SK-N-SH (cell line): Measurements from ENCODE around the gene PROSER2. TPM values are rescaled to one million over a fixed set of nuclear protein-coding genes. Genes with fewer than 3 reads are reported as not detected.

Source experiments
- CTCF ChIA-PET: fragments of 300-600, 350-600 bp; formaldehyde crosslinking; extraction: SDS; loops from one replicate; lab custom pipeline; 2021; lab: Yijun Ruan, JAX
- POLR2A ChIA-PET: fragments of 350-600 bp; sonication (Branson Sonifier 250); formaldehyde crosslinking; extraction: SDS; loops from one replicate; lab custom pipeline; 2020; ENCODE audit warnings: antibody characterized with exemption, inconsistent platforms; lab: Yijun Ruan, JAX
- DNase-seq: peaks from one replicate; pipeline ENCODE4 v3.0.0; 2012
- H2AFZ ChIP-seq: fragments of 200-600 bp; sonication (generic); 2 replicates; pipeline ENCODE4 v1.8.1; 2016; ENCODE audit warnings: antibody characterized with exemption, mild to moderate bottlenecking, low read depth
- H3F3A ChIP-seq: fragments of 200-600 bp; sonication (generic); replicated peaks from 2 replicates; pipeline ENCODE3; 2016; ENCODE audit warnings: antibody characterized with exemption, mild to moderate bottlenecking; ENCODE audit not compliant: insufficient read depth
- H3K27ac ChIP-seq, 2 experiments: fragments of 200-500 bp in 1 of 2; fragments of 200-600 bp in 1 of 2; sonication (Bioruptor generic) in 1 of 2; sonication (generic), shearing (Covaris generic) in 1 of 2; 2 replicates each; pipeline versions ENCODE4 v1.5.1 to v1.6.1; 2014 to 2016; ENCODE audit warnings: low read depth in 2 of 2, inconsistent platforms in 1 of 2, low read length in 1 of 2, mild to moderate bottlenecking in 1 of 2, mixed read lengths in 1 of 2
- H3K27me3 ChIP-seq: fragments of 200-600 bp; sonication (generic), shearing (Covaris generic); 2 replicates; pipeline ENCODE4 v1.6.1; 2016; ENCODE audit warnings: mixed run types; ENCODE audit not compliant: insufficient read depth
- H3K36me3 ChIP-seq, 2 experiments: fragments of 200-500 bp in 1 of 2; fragments of 200-600 bp in 1 of 2; sonication (Bioruptor generic) in 1 of 2; sonication (generic) in 1 of 2; replicated peaks in 1 of 2; 2 replicates each; pipeline versions ENCODE3 to v1.5.1; 2014 to 2016; ENCODE audit warnings: low read length in 1 of 2, mild to moderate bottlenecking in 1 of 2; ENCODE audit not compliant: insufficient read depth in 2 of 2, control insufficient read depth in 1 of 2
- H3K4me1 ChIP-seq, 2 experiments: fragments of 200-500 bp in 1 of 2; fragments of 200-600 bp in 1 of 2; sonication (Bioruptor generic) in 1 of 2; sonication (generic), shearing (Covaris generic) in 1 of 2; 2 replicates each; pipeline versions ENCODE4 v1.5.1 to v1.6.1; 2014 to 2016; ENCODE audit warnings: low read depth in 1 of 2, low read length in 1 of 2, mixed run types in 1 of 2; ENCODE audit not compliant: insufficient read depth in 2 of 2, control insufficient read depth in 1 of 2
- H3K4me2 ChIP-seq: fragments of 200-600 bp; sonication (generic), shearing (Covaris generic); 2 replicates; pipeline ENCODE4 v1.6.1; 2017; ENCODE audit warnings: mixed run types
- H3K4me3 ChIP-seq, 2 experiments: fragments of 200-500 bp in 1 of 2; fragments of 200-600 bp in 1 of 2; sonication (Bioruptor generic) in 1 of 2; sonication (generic), shearing (Covaris generic) in 1 of 2; 2 replicates each; pipeline versions ENCODE4 v1.5.1 to v1.8.1; 2014 to 2016; ENCODE audit warnings: low read depth in 2 of 2, inconsistent platforms in 1 of 2, low read length in 1 of 2, mild to moderate bottlenecking in 1 of 2, mixed read lengths in 1 of 2, moderate library complexity in 1 of 2
- H3K79me2 ChIP-seq: fragments of 200-600 bp; sonication (generic); 2 replicates; pipeline ENCODE4 v1.8.1; 2017; ENCODE audit warnings: mild to moderate bottlenecking; ENCODE audit not compliant: insufficient read depth
- H3K9ac ChIP-seq: fragments of 200-600 bp; sonication (generic); 2 replicates; pipeline ENCODE4 v1.6.1; 2017; ENCODE audit warnings: mixed run types
- H3K9me2 ChIP-seq: fragments of 200-600 bp; sonication (generic); 2 replicates; pipeline ENCODE4 v1.6.1; 2017; ENCODE audit warnings: mixed run types
- H3K9me3 ChIP-seq: fragments of 200-600 bp; sonication (generic); 2 replicates; pipeline ENCODE4 v1.6.1; 2017; ENCODE audit warnings: mixed run types, mild to moderate bottlenecking, moderate library complexity
- H4K20me1 ChIP-seq: fragments of 200-600 bp; sonication (generic); 2 replicates; pipeline ENCODE4 v1.6.1; 2017; ENCODE audit warnings: mild to moderate bottlenecking, mixed run types; ENCODE audit not compliant: insufficient read depth
- CHD2 ChIP-seq: fragments of 150-350 bp; IDR thresholded peaks from 2 replicates; pipeline ENCODE4 v1.6.1; 2018; ENCODE audit warnings: low read length; ENCODE audit not compliant: partially characterized antibody
- EP300 ChIP-seq, 2 experiments: IDR thresholded peaks; 2 replicates each; pipeline versions ENCODE4 v1.4.0 to v1.6.1; 2012; ENCODE audit warnings: borderline replicate concordance in 1 of 2, low read depth in 1 of 2, low read length in 1 of 2
- EZH2phosphoT487 ChIP-seq: fragments of 200-600 bp; sonication (generic); IDR thresholded peaks from 2 replicates; pipeline ENCODE4 v1.6.1; 2017; ENCODE audit warnings: low read depth, mixed run types, mild to moderate bottlenecking, antibody characterized with exemption, moderate library complexity, borderline replicate concordance
- FOSL2 ChIP-seq: IDR thresholded peaks from 2 replicates; pipeline ENCODE4 v1.4.0; 2012; ENCODE audit warnings: low read depth, mild to moderate bottlenecking, moderate library complexity, borderline replicate concordance
- FOXM1 ChIP-seq: IDR thresholded peaks from 2 replicates; pipeline ENCODE4 v1.4.0; 2012; ENCODE audit warnings: low read depth, mild to moderate bottlenecking
- GABPA ChIP-seq: IDR thresholded peaks from 2 replicates; pipeline ENCODE4 v1.4.0; 2012; ENCODE audit warnings: low read depth, mild to moderate bottlenecking
- JUND ChIP-seq: IDR thresholded peaks from 2 replicates; pipeline ENCODE4 v1.4.0; 2012
- MXI1 ChIP-seq: IDR thresholded peaks from 2 replicates; pipeline ENCODE4 v1.6.1; 2012; ENCODE audit warnings: mild to moderate bottlenecking, low read depth, low read length, improper control_type of control experiment
- POLR2AphosphoS5 ChIP-seq: IDR thresholded peaks from 2 replicates; pipeline ENCODE4 v1.6.1; 2012; ENCODE audit warnings: low read depth, low read length
- RCOR1 ChIP-seq: fragments of 150-350 bp; IDR thresholded peaks from 2 replicates; pipeline ENCODE4 v1.6.1; 2017; ENCODE audit warnings: antibody characterized with exemption, low read length
- RFX5 ChIP-seq: IDR thresholded peaks from 2 replicates; pipeline ENCODE4 v1.6.1; 2012; ENCODE audit warnings: mild to moderate bottlenecking, improper control_type of control experiment, low read length
- RXRA ChIP-seq: IDR thresholded peaks from 2 replicates; pipeline ENCODE4 v1.4.0; 2012; ENCODE audit warnings: low read depth, mild to moderate bottlenecking, borderline replicate concordance
- SIN3A ChIP-seq: IDR thresholded peaks from 2 replicates; pipeline ENCODE4 v1.6.1; 2012; ENCODE audit warnings: low read depth, mild to moderate bottlenecking, low read length, moderate library complexity, borderline replicate concordance
- SMC3 ChIP-seq: IDR thresholded peaks from 2 replicates; pipeline ENCODE4 v1.6.1; 2012; ENCODE audit warnings: low read depth, low read length, improper control_type of control experiment
- TAF1 ChIP-seq: IDR thresholded peaks from 2 replicates; pipeline ENCODE4 v1.6.1; 2012; ENCODE audit warnings: low read depth, mild to moderate bottlenecking, low read length, moderate library complexity, borderline replicate concordance
- TCF12 ChIP-seq: IDR thresholded peaks from 2 replicates; pipeline ENCODE4 v1.4.0; 2012
- TEAD4 ChIP-seq: IDR thresholded peaks from 2 replicates; pipeline ENCODE4 v1.4.0; 2012; ENCODE audit warnings: mild to moderate bottlenecking, borderline replicate concordance; ENCODE audit not compliant: insufficient read depth
- YY1 ChIP-seq: IDR thresholded peaks from 2 replicates; pipeline ENCODE4 v1.4.0; 2012; ENCODE audit warnings: low read depth, mild to moderate bottlenecking
- WGBS: methylation state at CpG from one replicate; pipeline ENCODE4 v1.1.6; 2017; ENCODE audit warnings: low lambda C conversion rate; 5-methylcytosine and 5-hydroxymethylcytosine counted together
- polyA plus RNA-seq, 3 experiments: library from polyadenylated mRNA; depleted of rRNA; stranded (reverse); fragments of >200 nt; gene quantifications; 2 replicates each; pipeline ENCODE4 v1.2.3, GENCODE V29; 2012
- TF ChIP-seq, protein P1 (sequence below): IDR thresholded peaks from 2 replicates; pipeline ENCODE4; 2012
- TF ChIP-seq, protein P2 (sequence below): IDR thresholded peaks from 2 replicates; pipeline ENCODE4 v1.4.0; 2012; ENCODE audit warnings: low read depth, borderline replicate concordance
- TF ChIP-seq, protein P3 (sequence below): fragments of 200-600 bp; sonication (generic); IDR thresholded peaks from 2 replicates; pipeline ENCODE4 v1.6.1; 2017; ENCODE audit warnings: antibody characterized with exemption, mild to moderate bottlenecking, moderate library complexity
- TF ChIP-seq, protein P4 (sequence below): fragments of 150-350 bp; IDR thresholded peaks from 2 replicates; pipeline ENCODE4 v1.6.1; 2016; ENCODE audit warnings: mild to moderate bottlenecking, low read depth, low read length
- TF ChIP-seq, protein P5 (sequence below): IDR thresholded peaks from 2 replicates; pipeline ENCODE4 v1.4.0; 2012; ENCODE audit warnings: low read depth, borderline replicate concordance

The PROSER2 gene
- polyA plus RNA-seq, 1 of the 3 experiments (the other 2 are of a cell fraction): 0.95 TPM

GRCh38 chr10:11835061-11835460 lies 11.9 kb downstream of the PROSER2 start:
- Histone ChIP-seq H3K9me2 (no peaks in the 10 kb centered on the region), H3K9ac (no peak overlapping the region), H3K27me3 (no peaks in the 10 kb centered on the region), H3K4me1 (no peaks in the 10 kb centered on the region), H3K4me3 (no peak overlapping the region), H4K20me1 (no peaks in the 10 kb centered on the region), H2AFZ (no peak overlapping the region), H3K36me3 (no peaks in the 10 kb centered on the region), H3K4me2 (no peak overlapping the region), H3K79me2 (no peaks in the 10 kb centered on the region), H3F3A (no peaks in the 10 kb centered on the region), H3K27ac (no peak overlapping the region), H3K9me3 (no peaks in the 10 kb centered on the region)
- 84% methylated on average over 6 of the region's 6 CpGs for WGBS
- POLR2A ChIA-PET: no interaction called here
- TF ChIP-seq TCF12: no peak
- TF ChIP-seq CHD2: no peak
- no peak for TF ChIP-seq FOSL2
- TF ChIP-seq RXRA: no peak
- TF ChIP-seq MXI1: no peak
- no peak for TF ChIP-seq POLR2AphosphoS5
- TF ChIP-seq GABPA: no peak
- TF ChIP-seq SMC3: no peak
- TF ChIP-seq, protein P1, sequence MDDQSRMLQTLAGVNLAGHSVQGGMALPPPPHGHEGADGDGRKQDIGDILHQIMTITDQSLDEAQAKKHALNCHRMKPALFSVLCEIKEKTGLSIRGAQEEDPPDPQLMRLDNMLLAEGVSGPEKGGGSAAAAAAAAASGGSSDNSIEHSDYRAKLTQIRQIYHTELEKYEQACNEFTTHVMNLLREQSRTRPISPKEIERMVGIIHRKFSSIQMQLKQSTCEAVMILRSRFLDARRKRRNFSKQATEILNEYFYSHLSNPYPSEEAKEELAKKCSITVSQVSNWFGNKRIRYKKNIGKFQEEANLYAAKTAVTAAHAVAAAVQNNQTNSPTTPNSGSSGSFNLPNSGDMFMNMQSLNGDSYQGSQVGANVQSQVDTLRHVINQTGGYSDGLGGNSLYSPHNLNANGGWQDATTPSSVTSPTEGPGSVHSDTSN: no peak
- TF ChIP-seq, protein P2, sequence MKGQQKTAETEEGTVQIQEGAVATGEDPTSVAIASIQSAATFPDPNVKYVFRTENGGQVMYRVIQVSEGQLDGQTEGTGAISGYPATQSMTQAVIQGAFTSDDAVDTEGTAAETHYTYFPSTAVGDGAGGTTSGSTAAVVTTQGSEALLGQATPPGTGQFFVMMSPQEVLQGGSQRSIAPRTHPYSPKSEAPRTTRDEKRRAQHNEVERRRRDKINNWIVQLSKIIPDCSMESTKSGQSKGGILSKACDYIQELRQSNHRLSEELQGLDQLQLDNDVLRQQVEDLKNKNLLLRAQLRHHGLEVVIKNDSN: no peak
- TF ChIP-seq SIN3A: no peak
- TF ChIP-seq RFX5: no peak
- TF ChIP-seq EZH2phosphoT487: no peak
- TF ChIP-seq, protein P3, sequence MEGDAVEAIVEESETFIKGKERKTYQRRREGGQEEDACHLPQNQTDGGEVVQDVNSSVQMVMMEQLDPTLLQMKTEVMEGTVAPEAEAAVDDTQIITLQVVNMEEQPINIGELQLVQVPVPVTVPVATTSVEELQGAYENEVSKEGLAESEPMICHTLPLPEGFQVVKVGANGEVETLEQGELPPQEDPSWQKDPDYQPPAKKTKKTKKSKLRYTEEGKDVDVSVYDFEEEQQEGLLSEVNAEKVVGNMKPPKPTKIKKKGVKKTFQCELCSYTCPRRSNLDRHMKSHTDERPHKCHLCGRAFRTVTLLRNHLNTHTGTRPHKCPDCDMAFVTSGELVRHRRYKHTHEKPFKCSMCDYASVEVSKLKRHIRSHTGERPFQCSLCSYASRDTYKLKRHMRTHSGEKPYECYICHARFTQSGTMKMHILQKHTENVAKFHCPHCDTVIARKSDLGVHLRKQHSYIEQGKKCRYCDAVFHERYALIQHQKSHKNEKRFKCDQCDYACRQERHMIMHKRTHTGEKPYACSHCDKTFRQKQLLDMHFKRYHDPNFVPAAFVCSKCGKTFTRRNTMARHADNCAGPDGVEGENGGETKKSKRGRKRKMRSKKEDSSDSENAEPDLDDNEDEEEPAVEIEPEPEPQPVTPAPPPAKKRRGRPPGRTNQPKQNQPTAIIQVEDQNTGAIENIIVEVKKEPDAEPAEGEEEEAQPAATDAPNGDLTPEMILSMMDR: no peak
- TF ChIP-seq TEAD4: no peak
- no peak for TF ChIP-seq JUND
- no peak for TF ChIP-seq EP300 (IDR thresholded peaks at IDR 0.05; ENCODE audit: borderline replicate concordance in 1 of 2, low read depth in 1 of 2, low read length in 1 of 2)
- DNase-seq: no peak
- CTCF ChIA-PET: no interaction called here

DNA sequence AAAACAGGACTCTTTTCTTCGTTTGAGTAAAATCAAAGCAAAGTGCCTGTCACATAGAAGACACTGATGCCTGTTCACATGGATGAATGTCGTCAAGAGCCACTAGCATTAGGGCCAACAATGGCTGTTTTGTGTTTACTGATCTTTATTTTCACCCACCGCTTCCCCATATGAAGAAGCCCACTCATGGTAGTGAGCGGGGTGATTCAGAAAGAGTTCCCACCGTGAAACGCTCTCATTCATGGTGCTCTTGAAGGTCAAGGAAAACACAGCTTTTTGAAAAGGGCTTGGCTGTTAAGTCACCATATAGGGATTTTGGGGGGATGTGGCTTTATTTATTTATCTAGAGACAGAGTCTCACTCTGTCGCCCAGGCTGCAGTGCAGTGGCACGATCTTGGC lies 12.5 kb downstream of the PROSER2 start:
- CTCF ChIA-PET: no interaction called here
- POLR2A ChIA-PET: no interaction called here
- TF ChIP-seq FOXM1 (no peak), TEAD4 (no peak), YY1 (no peak), RCOR1 (no peak), JUND (no peak), TAF1 (no peak), POLR2AphosphoS5 (no peak)
- TF ChIP-seq, protein P4, sequence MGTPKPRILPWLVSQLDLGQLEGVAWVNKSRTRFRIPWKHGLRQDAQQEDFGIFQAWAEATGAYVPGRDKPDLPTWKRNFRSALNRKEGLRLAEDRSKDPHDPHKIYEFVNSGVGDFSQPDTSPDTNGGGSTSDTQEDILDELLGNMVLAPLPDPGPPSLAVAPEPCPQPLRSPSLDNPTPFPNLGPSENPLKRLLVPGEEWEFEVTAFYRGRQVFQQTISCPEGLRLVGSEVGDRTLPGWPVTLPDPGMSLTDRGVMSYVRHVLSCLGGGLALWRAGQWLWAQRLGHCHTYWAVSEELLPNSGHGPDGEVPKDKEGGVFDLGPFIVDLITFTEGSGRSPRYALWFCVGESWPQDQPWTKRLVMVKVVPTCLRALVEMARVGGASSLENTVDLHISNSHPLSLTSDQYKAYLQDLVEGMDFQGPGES: no peak
- TF ChIP-seq, protein P5, sequence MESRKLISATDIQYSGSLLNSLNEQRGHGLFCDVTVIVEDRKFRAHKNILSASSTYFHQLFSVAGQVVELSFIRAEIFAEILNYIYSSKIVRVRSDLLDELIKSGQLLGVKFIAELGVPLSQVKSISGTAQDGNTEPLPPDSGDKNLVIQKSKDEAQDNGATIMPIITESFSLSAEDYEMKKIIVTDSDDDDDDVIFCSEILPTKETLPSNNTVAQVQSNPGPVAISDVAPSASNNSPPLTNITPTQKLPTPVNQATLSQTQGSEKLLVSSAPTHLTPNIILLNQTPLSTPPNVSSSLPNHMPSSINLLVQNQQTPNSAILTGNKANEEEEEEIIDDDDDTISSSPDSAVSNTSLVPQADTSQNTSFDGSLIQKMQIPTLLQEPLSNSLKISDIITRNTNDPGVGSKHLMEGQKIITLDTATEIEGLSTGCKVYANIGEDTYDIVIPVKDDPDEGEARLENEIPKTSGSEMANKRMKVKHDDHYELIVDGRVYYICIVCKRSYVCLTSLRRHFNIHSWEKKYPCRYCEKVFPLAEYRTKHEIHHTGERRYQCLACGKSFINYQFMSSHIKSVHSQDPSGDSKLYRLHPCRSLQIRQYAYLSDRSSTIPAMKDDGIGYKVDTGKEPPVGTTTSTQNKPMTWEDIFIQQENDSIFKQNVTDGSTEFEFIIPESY: no peak

More for the DNA sequence above, 12.5 kb downstream of the PROSER2 start:
- no peaks in the 10 kb centered on the region for H3F3A ChIP-seq
- H3K79me2 ChIP-seq: no peaks in the 10 kb centered on the region
- H3K27me3 ChIP-seq: no peaks in the 10 kb centered on the region
- H3K4me1 ChIP-seq: no peaks in the 10 kb centered on the region
- H3K27ac ChIP-seq: no peak overlapping the region
- no peaks in the 10 kb centered on the region for H3K9me3 ChIP-seq
- no peaks in the 10 kb centered on the region for H3K36me3 ChIP-seq
- H3K9ac ChIP-seq: no peak overlapping the region
- H2AFZ ChIP-seq: no peak overlapping the region
- H3K9me2 ChIP-seq: no peaks in the 10 kb centered on the region
- DNase-seq: no peak
- H3K4me3 ChIP-seq: no peak overlapping the region
- H3K4me2 ChIP-seq: no peak overlapping the region
- WGBS: 89% methylated on average over 8 of the region's 8 CpGs
- no peaks in the 10 kb centered on the region for H4K20me1 ChIP-seq
